KMS-11 (cell line): Measurements from ENCODE around the gene TMEM33.

Source experiments
- H2AFZ ChIP-seq: fragments of 200-600 bp; sonication (generic); 2 replicates; pipeline ENCODE4 v1.6.1; 2016; ENCODE audit warnings: antibody characterized with exemption, mixed run types, low read depth
- H3K27ac ChIP-seq: fragments of 200-600 bp; sonication (generic); 2 replicates; pipeline ENCODE4 v1.6.1; 2016; ENCODE audit warnings: mild to moderate bottlenecking, mixed run types
- H3K27me3 ChIP-seq: fragments of 200-600 bp; sonication (generic); 2 replicates; pipeline ENCODE4 v1.6.1; 2017; ENCODE audit warnings: mild to moderate bottlenecking, low read depth, mixed run types, moderate library complexity; ENCODE audit not compliant: insufficient read depth
- H3K36me3 ChIP-seq: fragments of 200-600 bp; sonication (generic); 2 replicates; pipeline ENCODE4 v1.6.1; 2017; ENCODE audit warnings: mild to moderate bottlenecking, mixed run types; ENCODE audit not compliant: insufficient read depth
- H3K4me1 ChIP-seq: fragments of 200-600 bp; sonication (generic); 2 replicates; pipeline ENCODE4 v1.6.1; 2016; ENCODE audit warnings: mild to moderate bottlenecking, low read depth, mixed run types; ENCODE audit not compliant: poor library complexity, severe bottlenecking
- H3K4me2 ChIP-seq: fragments of 200-600 bp; sonication (generic); 2 replicates; pipeline ENCODE4 v1.7.0; 2016; ENCODE audit warnings: mild to moderate bottlenecking, mixed run types
- H3K4me3 ChIP-seq: fragments of 200-600 bp; sonication (generic); IDR thresholded peaks from 2 replicates; pipeline ENCODE4 v1.6.1; 2017; ENCODE audit warnings: low read depth, low read length, mixed read lengths; ENCODE audit not compliant: insufficient read depth
- H3K79me2 ChIP-seq: fragments of 200-600 bp; sonication (generic); 2 replicates; pipeline ENCODE4 v1.6.1; 2016; ENCODE audit warnings: low read depth, mixed run types; ENCODE audit not compliant: insufficient read depth
- H3K9ac ChIP-seq: fragments of 200-600 bp; sonication (generic); 2 replicates; pipeline ENCODE4 v1.6.1; 2016; ENCODE audit warnings: mild to moderate bottlenecking, mixed run types
- H4K20me1 ChIP-seq: fragments of 200-600 bp; sonication (generic); 2 replicates; pipeline ENCODE4 v1.6.1; 2016; ENCODE audit warnings: mild to moderate bottlenecking, mixed run types; ENCODE audit not compliant: insufficient read depth
- TF ChIP-seq, protein P1 (sequence below): fragments of 200-600 bp; sonication (generic); conservative IDR thresholded peaks from 2 replicates; pipeline ENCODE4 v1.6.1; 2017; ENCODE audit warnings: low read depth, mild to moderate bottlenecking, antibody characterized with exemption, low read length, moderate library complexity, mixed read lengths

TMEM33 gene

DNA sequence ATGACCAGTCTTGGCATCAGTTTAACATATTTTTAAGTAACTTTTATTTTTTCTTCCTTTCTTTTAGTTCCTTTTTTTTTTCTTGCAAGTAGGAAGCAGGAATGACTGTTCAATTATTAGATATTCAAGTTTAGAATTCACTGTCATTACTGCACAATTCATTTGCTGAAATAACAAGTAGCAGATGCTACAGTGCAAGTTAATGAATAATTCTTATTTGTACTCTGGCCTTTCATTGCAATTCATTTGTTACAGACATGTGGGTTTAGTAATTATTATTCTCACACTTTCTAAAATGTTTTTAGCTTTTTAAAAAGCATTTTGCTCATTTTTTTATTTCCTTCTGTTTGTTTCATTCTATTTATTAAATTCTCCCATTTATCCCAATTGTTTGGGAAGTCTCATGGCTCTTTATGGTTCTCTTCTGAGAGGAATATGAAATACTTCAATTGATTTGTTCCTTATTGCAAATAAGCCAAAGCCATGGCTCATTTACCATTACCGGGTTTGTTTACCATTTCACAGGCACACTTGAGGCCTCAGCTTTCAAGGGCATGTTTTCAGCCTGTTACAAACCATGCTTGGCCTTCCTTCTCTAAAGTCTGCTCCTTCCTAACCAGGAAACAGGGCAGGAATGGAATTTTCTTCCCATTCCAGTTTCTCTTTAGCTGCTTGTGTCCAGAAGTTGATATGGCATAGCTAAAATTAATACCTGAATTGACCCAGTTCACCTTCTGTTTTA is 41.7 kb downstream of the TMEM33 start:
- Histone ChIP-seq H3K36me3 (no peaks in the 10 kb centered on the region), H3K27ac (no peak overlapping the region), H3K4me1 (no peaks in the 10 kb centered on the region), H2AFZ (no peak overlapping the region), H3K9ac (no peak overlapping the region), H3K4me2 (no peak overlapping the region), H4K20me1 (no peaks in the 10 kb centered on the region), H3K79me2 (no peaks in the 10 kb centered on the region), H3K27me3 (no peaks in the 10 kb centered on the region), H3K4me3 (no peak overlapping the region)
- TF ChIP-seq, protein P1, sequence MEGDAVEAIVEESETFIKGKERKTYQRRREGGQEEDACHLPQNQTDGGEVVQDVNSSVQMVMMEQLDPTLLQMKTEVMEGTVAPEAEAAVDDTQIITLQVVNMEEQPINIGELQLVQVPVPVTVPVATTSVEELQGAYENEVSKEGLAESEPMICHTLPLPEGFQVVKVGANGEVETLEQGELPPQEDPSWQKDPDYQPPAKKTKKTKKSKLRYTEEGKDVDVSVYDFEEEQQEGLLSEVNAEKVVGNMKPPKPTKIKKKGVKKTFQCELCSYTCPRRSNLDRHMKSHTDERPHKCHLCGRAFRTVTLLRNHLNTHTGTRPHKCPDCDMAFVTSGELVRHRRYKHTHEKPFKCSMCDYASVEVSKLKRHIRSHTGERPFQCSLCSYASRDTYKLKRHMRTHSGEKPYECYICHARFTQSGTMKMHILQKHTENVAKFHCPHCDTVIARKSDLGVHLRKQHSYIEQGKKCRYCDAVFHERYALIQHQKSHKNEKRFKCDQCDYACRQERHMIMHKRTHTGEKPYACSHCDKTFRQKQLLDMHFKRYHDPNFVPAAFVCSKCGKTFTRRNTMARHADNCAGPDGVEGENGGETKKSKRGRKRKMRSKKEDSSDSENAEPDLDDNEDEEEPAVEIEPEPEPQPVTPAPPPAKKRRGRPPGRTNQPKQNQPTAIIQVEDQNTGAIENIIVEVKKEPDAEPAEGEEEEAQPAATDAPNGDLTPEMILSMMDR: no peak

DNA sequence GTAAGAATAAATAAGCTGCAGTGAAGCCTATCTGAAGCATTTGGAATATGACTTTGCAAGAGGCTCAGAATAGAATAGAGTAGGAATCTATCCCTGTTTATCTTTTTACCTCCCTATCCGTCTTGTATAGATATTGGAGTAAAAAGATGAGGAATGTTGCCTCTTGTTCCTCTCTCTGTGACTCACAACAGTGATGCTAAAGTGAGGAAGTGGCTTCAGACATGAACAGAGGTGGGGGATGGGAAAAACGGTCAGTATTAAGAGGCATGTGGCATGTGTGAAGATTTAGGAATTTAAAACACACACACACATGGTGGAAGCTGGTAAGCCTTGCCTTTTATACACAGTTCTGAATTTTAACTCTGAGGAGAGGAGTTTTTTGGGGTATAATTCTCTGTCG is 42.5 kb downstream of the TMEM33 start:
- H3K4me1 ChIP-seq: no peaks in the 10 kb centered on the region
- H4K20me1 ChIP-seq: no peaks in the 10 kb centered on the region
- H3K27me3 ChIP-seq: no peaks in the 10 kb centered on the region
- H3K4me2 ChIP-seq: no peak overlapping the region
- H3K27ac ChIP-seq: no peak overlapping the region
- TF ChIP-seq, protein P1: no peak
- H3K36me3 ChIP-seq: no peaks in the 10 kb centered on the region
- no peak overlapping the region for H3K4me3 ChIP-seq
- H2AFZ ChIP-seq: no peak overlapping the region
- no peak overlapping the region for H3K9ac ChIP-seq
- no peaks in the 10 kb centered on the region for H3K79me2 ChIP-seq

DNA sequence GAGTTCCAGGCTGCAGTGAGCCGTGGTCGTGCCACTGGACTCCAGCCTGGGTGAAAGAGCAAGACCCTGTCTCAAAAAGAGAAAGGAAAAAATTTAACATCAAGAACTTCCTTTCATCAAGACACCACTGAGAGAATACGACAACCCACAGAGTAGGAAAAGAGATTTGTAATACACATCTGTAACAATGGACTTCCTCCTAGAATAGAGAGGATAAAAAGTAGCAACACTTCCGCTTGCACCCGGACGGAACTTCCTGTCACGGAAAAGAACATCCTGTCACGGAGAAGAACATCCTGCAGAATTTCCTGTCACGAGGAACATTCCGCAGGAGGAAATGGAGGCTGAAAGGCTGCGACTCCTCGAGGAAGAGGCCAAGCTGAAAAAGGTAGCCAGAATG is 46.2 kb downstream of the TMEM33 start, which contains the start of gene DCAF4L1:
Gene DCAF4L1 (plus strand): TSS at position 301 of the 400 bp plus-strand sequence. CDS start 37 bp downstream, at position 338.
- Histone ChIP-seq H4K20me1 (no peaks in the 10 kb centered on the region), H3K4me1 (no peaks in the 10 kb centered on the region), H2AFZ (no peak within 1 kb of the TSS), H3K36me3 (no peaks in the 10 kb centered on the region), H3K9ac (no peak within 1 kb of the TSS), H3K27me3 (no peaks in the 10 kb centered on the region), H3K79me2 (no peaks in the 10 kb centered on the region), H3K27ac (no peak within 1 kb of the TSS), H3K4me2 (no peak within 1 kb of the TSS), H3K4me3 (no peak within 1 kb of the TSS)
- TF ChIP-seq, protein P1: no peak

DNA sequence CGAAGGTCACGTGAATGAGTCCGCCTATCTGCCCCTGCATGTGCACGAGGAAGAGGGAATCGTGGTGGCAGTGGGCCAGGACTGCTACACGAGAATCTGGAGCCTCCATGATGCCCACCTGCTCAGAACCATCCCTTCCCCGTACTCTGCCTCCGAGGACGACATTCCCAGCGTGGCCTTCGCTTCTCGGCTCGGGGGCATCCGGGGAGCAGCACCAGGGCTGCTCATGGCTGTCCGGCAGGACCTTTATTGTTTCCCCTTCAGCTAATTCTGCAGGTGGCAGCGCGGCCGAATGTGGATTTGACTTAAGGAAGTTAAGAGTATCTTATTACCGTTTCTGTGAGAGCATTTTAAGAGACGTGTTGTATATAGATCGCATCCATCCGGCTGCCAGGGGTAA is 47.5 kb downstream of the TMEM33 start:
- H3K4me3 ChIP-seq: no peak overlapping the region

More for the DNA sequence above, 47.5 kb downstream of the TMEM33 start:
- no peak overlapping the region for H2AFZ ChIP-seq
- no peaks in the 10 kb centered on the region for H3K36me3 ChIP-seq
- H3K4me1 ChIP-seq: no peaks in the 10 kb centered on the region
- H4K20me1 ChIP-seq: no peaks in the 10 kb centered on the region
- no peak overlapping the region for H3K27ac ChIP-seq
- no peaks in the 10 kb centered on the region for H3K79me2 ChIP-seq
- H3K4me2 ChIP-seq: no peak overlapping the region
- H3K27me3 ChIP-seq: no peaks in the 10 kb centered on the region
- no peak overlapping the region for H3K9ac ChIP-seq
- TF ChIP-seq, protein P1: no peak
